CD4-positive, CD25-positive, alpha-beta regulatory T cell (primary cell): Measurements from ENCODE around the gene DIP2C. TPM values are rescaled to one million over a fixed set of nuclear protein-coding genes. Genes with fewer than 3 reads are reported as not detected.

Experiments used
- ATAC-seq, 2 donors: fragments of 150-1000 bp; cut with Tn5 transposase; one replicate each; pipeline ENCODE4 v1.10.0; 2021; ENCODE audit warnings: low read depth in 2 of 2, moderate number of reproducible peaks in 2 of 2, moderate library complexity in 1 of 2
- DNase-seq, 3 donors: peaks; one replicate each; pipeline versions ENCODE4 v3.0.0 to v3.0.0-alpha.2; 2012 to 2022; ENCODE audit warnings: mixed read lengths in 1 of 3
- H3K27ac ChIP-seq: one replicate; pipeline ENCODE4 v1.7.0; 2013; ENCODE audit warnings: mild to moderate bottlenecking, low read length; ENCODE audit not compliant: insufficient read depth, poor library complexity, severe bottlenecking
- H3K27me3 ChIP-seq: one replicate; pipeline ENCODE4 v1.7.0; 2013; ENCODE audit warnings: low read length; ENCODE audit not compliant: control insufficient read depth, insufficient read depth
- H3K36me3 ChIP-seq: one replicate; pipeline ENCODE4 v1.7.0; 2013; ENCODE audit warnings: mild to moderate bottlenecking, low read length, moderate library complexity; ENCODE audit not compliant: control insufficient read depth, insufficient read depth
- H3K4me1 ChIP-seq: 2 replicates; pipeline ENCODE4 v1.7.0; 2013; ENCODE audit warnings: mild to moderate bottlenecking, low read length; ENCODE audit not compliant: insufficient read depth, control insufficient read depth, poor library complexity, severe bottlenecking
- H3K4me3 ChIP-seq: one replicate; pipeline ENCODE4 v1.7.0; 2013; ENCODE audit warnings: low read depth, mild to moderate bottlenecking, low read length, moderate library complexity
- H3K9me3 ChIP-seq, 2 experiments: 1 replicate in 1 of 2; 2 replicates in 1 of 2; pipeline ENCODE4 v1.7.0; 2013; ENCODE audit warnings: low read length in 2 of 2, mild to moderate bottlenecking in 1 of 2, moderate library complexity in 1 of 2; ENCODE audit not compliant: control insufficient read depth in 2 of 2
- H3K27ac Mint-ChIP-seq, 3 donors: one replicate each; pipeline ENCODE4 v1.8.0; 2020 to 2022; ENCODE audit warnings: mild to moderate bottlenecking in 3 of 3, mixed read lengths in 3 of 3, moderate library complexity in 2 of 3
- H3K27me3 Mint-ChIP-seq: one replicate; pipeline ENCODE4 v1.8.0; 2022; ENCODE audit warnings: mild to moderate bottlenecking, mixed read lengths
- H3K36me3 Mint-ChIP-seq: one replicate; pipeline ENCODE4 v1.8.0; 2020; ENCODE audit warnings: mixed read lengths
- H3K4me1 Mint-ChIP-seq, 4 donors: one replicate each; pipeline ENCODE4 v1.8.0; 2020 to 2022; ENCODE audit warnings: mixed read lengths in 4 of 4, mild to moderate bottlenecking in 1 of 4
- H3K4me3 Mint-ChIP-seq, 4 donors: one replicate each; pipeline ENCODE4 v1.8.0; 2020 to 2022; ENCODE audit warnings: mild to moderate bottlenecking in 4 of 4, mixed read lengths in 4 of 4, moderate library complexity in 3 of 4
- H3K9me3 Mint-ChIP-seq, 7 donors: one replicate each; pipeline ENCODE4 v1.8.0; 2020 to 2022; ENCODE audit warnings: mixed read lengths in 7 of 7, mild to moderate bottlenecking in 3 of 7, moderate library complexity in 2 of 7
- polyA plus RNA-seq, 4 donors: library from polyadenylated mRNA; unstranded; fragments of 300-500 nt; fragmentation: Illumina TruSeq; gene quantifications; one replicate each; pipeline ENCODE4 v1.2.3, GENCODE V29; 2021
- total RNA-seq: library from RNA; stranded (reverse); gene quantifications from one replicate; pipeline ENCODE4 v1.2.3, GENCODE V29; 2022

The DIP2C gene
- total and polyA plus RNA-seq, 5 donors from 2014 or later = 0.47 to 4.1 (median 0.54) TPM

DNA sequence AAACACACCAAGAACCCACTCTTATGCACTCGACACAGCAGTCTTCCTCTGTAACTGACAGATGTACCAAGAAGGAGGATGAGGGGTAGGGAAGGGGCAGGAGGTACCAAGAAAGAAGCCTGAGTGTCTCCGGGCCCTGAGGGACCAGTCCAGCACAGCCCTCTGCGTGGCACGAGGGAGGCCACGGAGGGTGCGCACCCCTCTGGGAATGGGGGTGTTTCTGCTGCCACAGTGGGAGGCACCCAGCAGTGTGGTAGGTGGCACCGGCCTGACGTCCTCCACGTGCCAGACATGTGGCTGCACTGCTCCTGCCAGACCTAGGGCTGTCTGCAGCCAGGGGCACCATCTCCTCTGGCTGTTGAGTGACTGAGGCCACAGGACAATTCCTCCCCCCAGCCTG, 399.9 kb downstream of the DIP2C start:
- Mint-ChIP-seq H3K36me3 (peaks cover 14% of the 10 kb centered on the region), H3K27me3 (no peaks in the 10 kb centered on the region), H3K4me3 (no peak overlapping the region), H3K4me1 (peaks cover 0 to 3% (median 0%) of the 10 kb centered on the region in 4 donors), H3K27ac (no peak overlapping the region), H3K9me3 (peaks cover 0 to 2% (median 0%) of the 10 kb centered on the region in 7 donors)
- Histone ChIP-seq H3K4me1 (no peaks in the 10 kb centered on the region), H3K4me3 (no peak overlapping the region), H3K27ac (no peak overlapping the region), H3K9me3 (no peaks in the 10 kb centered on the region), H3K27me3 (no peaks in the 10 kb centered on the region), H3K36me3 (no peaks in the 10 kb centered on the region)
- no peak for ATAC-seq
- no peak for DNase-seq

DNA sequence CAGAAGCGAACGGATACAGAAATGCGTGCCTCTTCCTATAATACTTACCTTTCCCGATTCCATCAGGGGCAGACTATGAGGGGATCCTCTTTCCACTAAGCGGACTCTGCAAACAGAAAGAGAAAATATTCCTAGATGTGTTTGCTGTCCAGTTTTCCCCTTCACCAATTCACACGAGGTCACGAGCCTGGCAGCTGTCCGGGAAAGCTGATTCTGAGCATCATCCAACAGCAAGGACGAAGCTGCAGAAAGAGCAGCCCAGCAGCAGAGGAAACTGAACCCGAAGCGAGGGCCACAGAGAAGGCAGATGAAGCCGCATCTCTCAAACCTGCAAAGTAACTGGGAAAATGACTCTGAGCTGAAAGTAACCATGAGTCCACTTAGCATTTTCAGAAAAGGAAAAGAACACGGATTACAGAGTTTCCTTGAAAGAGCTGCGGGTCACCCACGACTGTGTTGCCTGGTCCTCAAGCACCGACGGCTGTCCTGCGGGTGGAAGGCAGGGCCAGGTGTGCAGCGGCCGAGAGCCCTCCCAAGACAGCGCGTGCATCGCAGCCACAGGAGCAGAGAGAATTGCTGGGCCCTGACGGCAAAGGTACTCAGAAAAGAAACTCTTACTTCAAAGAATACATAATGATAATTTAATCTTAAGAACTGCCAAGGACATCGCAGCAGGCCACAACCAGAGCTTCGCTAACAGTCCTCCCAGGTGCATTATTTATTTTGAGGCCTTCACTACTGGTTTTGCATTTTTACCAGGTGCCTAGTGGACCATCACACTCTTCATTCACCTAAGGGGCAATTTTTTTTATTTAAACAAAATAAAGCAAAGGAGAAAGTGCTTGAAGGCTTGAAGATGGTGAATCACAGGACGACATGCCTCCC, 400.9 kb downstream of the DIP2C start:
- Histone ChIP-seq H3K27me3 (no peaks in the 10 kb centered on the region), H3K4me1 (no peaks in the 10 kb centered on the region), H3K9me3 (no peaks in the 10 kb centered on the region), H3K36me3 (no peaks in the 10 kb centered on the region), H3K4me3 (no peak overlapping the region), H3K27ac (no peak overlapping the region)
- Mint-ChIP-seq H3K27me3 (no peaks in the 10 kb centered on the region), H3K9me3 (peaks cover 0 to 4% (median 0%) of the 10 kb centered on the region in 7 donors), H3K36me3 (peaks cover 17% of the 10 kb centered on the region), H3K4me3 (no peak overlapping the region), H3K27ac (peak overlapping the region in 1 of 3 donors; percentile 32), H3K4me1 (peaks cover 2 to 12% (median 6%) of the 10 kb centered on the region in 4 donors)
- ATAC-seq (no peak), DNase-seq (no peak)

DNA sequence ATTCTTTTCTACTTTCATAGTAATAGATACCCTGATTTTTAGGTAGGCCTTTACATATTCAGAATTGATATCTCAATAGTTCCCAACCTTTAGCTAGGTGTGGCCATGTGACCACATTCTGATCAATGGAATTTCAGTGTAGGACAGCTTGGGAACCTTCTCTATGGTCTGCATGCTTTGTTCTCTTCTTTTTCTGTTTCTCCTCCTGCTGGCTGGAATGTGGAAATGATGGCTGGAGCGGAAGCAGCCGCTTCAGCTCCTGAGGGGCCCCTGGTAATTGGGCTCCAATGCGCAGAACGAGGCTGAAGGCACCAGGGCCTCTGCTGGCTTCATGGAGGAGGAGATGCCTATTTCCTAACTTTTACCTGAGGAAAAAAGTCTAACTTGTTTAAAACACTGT, 401.7 kb downstream of the DIP2C start:
- ATAC-seq (no peak), DNase-seq (no peak)
- no peaks in the 10 kb centered on the region for H3K4me1 ChIP-seq
- H3K27ac ChIP-seq = no peak overlapping the region
- peaks cover 0 to 4% (median 0%) of the 10 kb centered on the region in 7 donors for H3K9me3 Mint-ChIP-seq
- no peak overlapping the region for H3K4me3 ChIP-seq
- H3K9me3 ChIP-seq = no peaks in the 10 kb centered on the region
- no peaks in the 10 kb centered on the region for H3K36me3 ChIP-seq
- no peaks in the 10 kb centered on the region for H3K27me3 ChIP-seq
- peaks cover 18% of the 10 kb centered on the region for H3K36me3 Mint-ChIP-seq
- H3K4me1 Mint-ChIP-seq = peaks cover 2 to 12% (median 7%) of the 10 kb centered on the region in 4 donors
- no peak overlapping the region for H3K4me3 Mint-ChIP-seq
- no peak overlapping the region for H3K27ac Mint-ChIP-seq
- H3K27me3 Mint-ChIP-seq = no peaks in the 10 kb centered on the region

DNA sequence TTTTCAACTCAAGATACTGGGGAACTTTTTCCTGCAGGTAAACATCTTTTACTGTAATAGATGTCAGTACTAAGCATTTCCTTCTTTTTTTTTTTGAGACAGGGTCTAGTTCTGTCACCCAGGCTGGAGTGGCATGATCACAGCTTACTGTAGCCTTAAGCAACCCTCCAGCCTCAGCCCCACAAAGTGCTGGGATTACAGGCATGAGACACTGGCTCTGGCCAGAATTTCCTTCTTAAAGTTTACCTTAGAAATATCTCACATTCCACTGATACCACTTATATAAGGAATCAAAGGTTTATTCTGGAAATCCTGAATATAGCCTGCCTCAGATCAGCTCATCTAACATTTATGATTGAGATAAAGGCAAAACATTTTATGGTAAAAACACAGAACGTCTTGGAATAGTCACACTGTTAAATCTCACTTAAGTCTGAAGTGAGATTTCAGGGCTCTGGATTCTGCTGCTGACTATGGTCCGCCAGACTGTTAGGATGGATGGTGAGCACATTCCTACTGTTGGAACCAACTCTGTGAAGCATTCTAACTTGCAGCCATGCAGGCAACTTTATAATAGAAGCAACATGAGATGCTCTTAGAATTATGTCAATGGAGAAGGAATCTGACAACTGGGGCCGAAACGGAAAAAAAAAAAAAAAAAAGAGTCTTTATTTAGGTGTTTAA, 402.3 kb downstream of the DIP2C start:
- no peak for ATAC-seq
- Mint-ChIP-seq H3K4me1 (peaks cover 2 to 12% (median 7%) of the 10 kb centered on the region in 4 donors), H3K36me3 (peaks cover 18% of the 10 kb centered on the region), H3K27me3 (no peaks in the 10 kb centered on the region), H3K27ac (no peak overlapping the region), H3K4me3 (no peak overlapping the region), H3K9me3 (peaks cover 0 to 4% (median 0%) of the 10 kb centered on the region in 7 donors)
- Histone ChIP-seq H3K9me3 (no peaks in the 10 kb centered on the region), H3K4me1 (no peaks in the 10 kb centered on the region), H3K27ac (no peak overlapping the region), H3K27me3 (no peaks in the 10 kb centered on the region), H3K36me3 (no peaks in the 10 kb centered on the region), H3K4me3 (no peak overlapping the region)
- DNase-seq = no peak

DNA sequence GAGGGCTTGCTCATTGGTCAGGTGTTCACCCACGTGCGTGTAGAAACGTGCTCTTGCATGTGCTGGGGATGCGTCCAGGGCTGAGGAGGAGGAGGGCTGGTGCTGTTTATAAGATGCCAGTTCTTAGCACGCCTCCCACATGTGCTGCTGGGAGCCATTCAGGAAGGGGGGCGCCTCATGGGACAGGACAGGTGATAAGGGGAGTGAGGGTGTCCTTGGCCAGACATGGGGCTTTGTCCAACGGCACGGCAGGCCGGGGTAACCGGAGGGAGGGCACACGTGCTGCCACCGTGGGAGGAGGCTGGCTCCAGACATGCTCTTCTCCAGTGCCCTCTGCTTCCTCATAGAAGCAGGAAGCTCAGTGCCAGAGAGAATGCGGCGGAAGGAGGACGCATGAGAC, 404.3 kb downstream of the DIP2C start:
- H3K27ac ChIP-seq = no peak overlapping the region
- H3K9me3 ChIP-seq = no peaks in the 10 kb centered on the region
- no peak overlapping the region for H3K27ac Mint-ChIP-seq
- ATAC-seq (no peak), DNase-seq (no peak)
- H3K4me1 Mint-ChIP-seq = peaks cover 2 to 12% (median 7%) of the 10 kb centered on the region in 4 donors
- H3K4me3 Mint-ChIP-seq = no peak overlapping the region
- peaks cover 22% of the 10 kb centered on the region for H3K36me3 Mint-ChIP-seq
- no peak overlapping the region for H3K4me3 ChIP-seq
- H3K27me3 Mint-ChIP-seq = no peaks in the 10 kb centered on the region
- no peaks in the 10 kb centered on the region for H3K27me3 ChIP-seq
- H3K36me3 ChIP-seq = no peaks in the 10 kb centered on the region
- H3K9me3 Mint-ChIP-seq = peaks cover 0 to 4% (median 0%) of the 10 kb centered on the region in 7 donors
- H3K4me1 ChIP-seq = no peaks in the 10 kb centered on the region

DNA sequence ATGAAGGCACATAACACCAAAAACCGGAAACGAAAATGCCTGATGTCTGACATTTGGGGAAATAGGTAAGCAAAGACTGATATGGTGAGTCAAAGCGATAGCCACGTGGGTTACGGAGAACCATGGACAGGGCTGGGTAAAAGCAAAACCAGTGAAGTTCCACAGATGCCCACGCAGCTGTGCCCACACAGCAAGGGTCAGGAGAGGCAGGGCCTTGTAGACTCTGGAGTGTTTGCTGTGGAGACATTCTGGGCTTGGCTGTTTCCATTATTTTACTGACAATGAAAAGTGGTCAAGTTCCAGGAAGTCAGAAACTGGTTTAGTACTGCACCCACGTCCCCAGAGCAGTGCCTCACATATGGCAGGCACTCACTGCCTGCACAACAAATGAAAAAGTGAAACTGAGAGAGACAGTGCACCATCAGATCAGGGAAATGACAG, 405.5 kb downstream of the DIP2C start:
- ATAC-seq = peak; percentile 16 to 54
- Histone ChIP-seq H3K27ac (no peak overlapping the region), H3K4me1 (no peaks in the 10 kb centered on the region), H3K4me3 (peak overlapping the region; percentile 43), H3K9me3 (no peaks in the 10 kb centered on the region), H3K36me3 (no peaks in the 10 kb centered on the region), H3K27me3 (no peaks in the 10 kb centered on the region)
- Mint-ChIP-seq H3K36me3 (peaks cover 22% of the 10 kb centered on the region), H3K9me3 (peaks cover 0 to 4% (median 0%) of the 10 kb centered on the region in 7 donors), H3K4me1 (peaks cover 2 to 12% (median 7%) of the 10 kb centered on the region in 4 donors), H3K27ac (peak overlapping the region in 2 of 3 donors; percentile 26 to 39), H3K27me3 (no peaks in the 10 kb centered on the region), H3K4me3 (peak overlapping the region in 1 of 4 donors; percentile 11)
- peak in 1 of 3 donors; percentile 33 for DNase-seq

DNA sequence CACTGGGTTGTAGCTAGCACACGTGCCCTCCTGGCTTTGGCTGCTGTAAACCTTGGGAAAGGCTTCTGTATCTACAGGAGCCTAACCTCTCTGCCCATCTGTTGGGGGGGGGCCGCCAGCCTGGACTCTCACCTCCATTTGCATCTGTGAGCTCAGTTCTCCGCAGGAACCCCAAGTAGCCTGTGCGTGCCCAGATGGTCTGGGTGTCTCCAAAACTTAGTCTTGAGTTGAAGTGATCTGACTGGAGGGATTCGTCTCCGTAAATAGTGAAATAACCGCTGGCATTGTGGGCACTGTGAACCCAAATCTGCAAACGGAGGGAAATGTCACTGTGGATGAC, 406.4 kb downstream of the DIP2C start:
- Mint-ChIP-seq H3K4me1 (peaks cover 2 to 12% (median 7%) of the 10 kb centered on the region in 4 donors), H3K4me3 (no peak overlapping the region), H3K27ac (no peak overlapping the region), H3K27me3 (no peaks in the 10 kb centered on the region), H3K36me3 (peaks cover 19% of the 10 kb centered on the region), H3K9me3 (peaks cover 0 to 4% (median 0%) of the 10 kb centered on the region in 7 donors)
- Histone ChIP-seq H3K27ac (no peak overlapping the region), H3K36me3 (no peaks in the 10 kb centered on the region), H3K4me3 (no peak overlapping the region), H3K9me3 (no peaks in the 10 kb centered on the region), H3K27me3 (no peaks in the 10 kb centered on the region), H3K4me1 (no peaks in the 10 kb centered on the region)
- no peak for DNase-seq
- ATAC-seq = no peak
